Suppressor macrophage treated with lipopolysaccharide for 4 hours (primary cell): ENCODE results near the gene KRTAP16-1.
"Not testable (repeated sequence)": the region's sequence is repeated elsewhere in the genome, so short reads cannot be mapped to it uniquely, and the experiment has no call there.

Experiments used
- DNase-seq: peaks from one replicate; pipeline ENCODE4 v3.0.0-alpha.2; 2020

KRTAP16-1 gene

GRCh38 chr17:41301916-41302901 lies 6.9 kb downstream of the KRTAP16-1 start, which contains the start of gene KRTAP29-1:
TSS of gene KRTAP29-1 (minus strand) at chr17:41302851. CDS start at chr17:41302851, 0 bp downstream.
- peak; percentile 9 for DNase-seq

GRCh38 chr17:41301204-41301790 lies 7.8 kb downstream of the KRTAP16-1 start:
- DNase-seq, result no peak

- no peak for DNase-seq
These were observed 10.5 kb downstream of the KRTAP16-1 start for GRCh38 chr17:41298458-41299135.

- DNase-seq, result no peak
These were observed 12.3 kb downstream of the KRTAP16-1 start for GRCh38 chr17:41296846-41297245.

- DNase-seq, result no peak
These were observed 15.1 kb downstream of the KRTAP16-1 start for GRCh38 chr17:41294016-41294415.

- DNase-seq, result no peak
These were observed 22.1 kb downstream of the KRTAP16-1 start for GRCh38 chr17:41287050-41287449.

- peak; percentile 35 for DNase-seq
These were observed 24.6 kb downstream of the KRTAP16-1 start for GRCh38 chr17:41284546-41284945.

GRCh38 chr17:41284043-41284442 lies 25.1 kb downstream of the KRTAP16-1 start:
- DNase-seq, result no peak

- DNase-seq, result no peak
These were observed 30.7 kb downstream of the KRTAP16-1 start for GRCh38 chr17:41278176-41278955.

- DNase-seq, result not testable (repeated sequence)
These were observed 33.4 kb downstream of the KRTAP16-1 start, which contains the start of gene KRTAP9-7 for GRCh38 chr17:41275648-41276190. TSS of gene KRTAP9-7 (plus strand) at chr17:41275698. CDS start at chr17:41275698, 0 bp downstream.

GRCh38 chr17:41271858-41272257 lies 37.3 kb downstream of the KRTAP16-1 start:
- no peak for DNase-seq

GRCh38 chr17:41271323-41271722 lies 37.8 kb downstream of the KRTAP16-1 start:
- DNase-seq, result not testable (repeated sequence)

GRCh38 chr17:41267711-41268110 lies 41.4 kb downstream of the KRTAP16-1 start:
- DNase-seq, result no peak

- peak; percentile 8 for DNase-seq
These were observed 44.0 kb downstream of the KRTAP16-1 start, which contains the start of gene KRTAP9-6 for GRCh38 chr17:41265078-41265477. TSS of gene KRTAP9-6 (plus strand) at chr17:41265378. CDS start at chr17:41265378, 0 bp downstream.

GRCh38 chr17:41264599-41264998 lies 44.5 kb downstream of the KRTAP16-1 start:
- no peak for DNase-seq

GRCh38 chr17:41263212-41263611 lies 45.9 kb downstream of the KRTAP16-1 start:
- no peak for DNase-seq

GRCh38 chr17:41258406-41258805 lies 50.7 kb downstream of the KRTAP16-1 start:
- DNase-seq, result no peak
